ENCODE results near the gene SLC28A1. TPM values are rescaled to one million over a fixed set of nuclear protein-coding genes. Genes with fewer than 3 reads are reported as not detected.

SLC28A1 gene
- total RNA-seq, 1 experiment from 2014 or later = 0.13 TPM

GRCh38 chr15:84922530-84922929 is 38.1 kb downstream of the SLC28A1 start:
- no peak overlapping the region for H3K4me2 ChIP-seq (ENCODE audit: insufficient read depth, insufficient read length, low read length)
- H3K18ac ChIP-seq (ENCODE audit: insufficient read length, low read depth, low read length) = no peak overlapping the region
- H2BK5ac ChIP-seq (ENCODE audit: insufficient read length, low read length) = no peak overlapping the region
- H3K9me3 ChIP-seq (ENCODE audit: control insufficient read depth, low read depth, low read length) = no peaks in the 10 kb centered on the region
- H3K9me3 Mint-ChIP-seq = no peaks in the 10 kb centered on the region
- WGBS (ENCODE audit: extremely low coverage, insufficient read length, low lambda C conversion rate) = no CpG with 5 or more reads among the region's 13 CpGs
- no peak overlapping the region for H2BK120ac ChIP-seq (ENCODE audit: low read depth, low read length, poor library complexity, severe bottlenecking)
- no peaks in the 10 kb centered on the region for H3K79me2 ChIP-seq (ENCODE audit: insufficient read depth, low read length)
- H3K9ac ChIP-seq (ENCODE audit: extremely low read depth, insufficient read length, low read length) = no peak overlapping the region
- H3K4me1 Mint-ChIP-seq = peaks cover 8 to 9% of the 10 kb centered on the region in 2 experiments; a peak in 1 of 4 replicates
- H3K56ac ChIP-seq (ENCODE audit: insufficient read length, low read depth, low read length) = no peak overlapping the region
- H2BK20ac ChIP-seq (ENCODE audit: low read depth, low read length, poor library complexity, severe bottlenecking) = no peak overlapping the region
- H2AK5ac ChIP-seq (ENCODE audit: insufficient read length, low read length) = no peak overlapping the region
- no peaks in the 10 kb centered on the region for H3K4me1 ChIP-seq (ENCODE audit: insufficient read depth, low read length)
- no peak overlapping the region for H2BK15ac ChIP-seq (ENCODE audit: low read depth, low read length)
- no peak overlapping the region for H3K23ac ChIP-seq (ENCODE audit: insufficient read length, low read depth, low read length)
- H2AFZ ChIP-seq (ENCODE audit: low read length) = no peak overlapping the region
- H3K27me3 ChIP-seq (ENCODE audit: insufficient read depth, low read length) = no peaks in the 10 kb centered on the region
- peaks cover 5% of the 10 kb centered on the region; the same call in 1 of the 2 replicates for H3K27me3 Mint-ChIP-seq (ENCODE audit: low read depth)
- no peak overlapping the region for H3K27ac Mint-ChIP-seq
- H4K20me1 ChIP-seq (ENCODE audit: control insufficient read depth, insufficient read depth, insufficient read length) = no peaks in the 10 kb centered on the region
- TF ChIP-seq, protein P1, sequence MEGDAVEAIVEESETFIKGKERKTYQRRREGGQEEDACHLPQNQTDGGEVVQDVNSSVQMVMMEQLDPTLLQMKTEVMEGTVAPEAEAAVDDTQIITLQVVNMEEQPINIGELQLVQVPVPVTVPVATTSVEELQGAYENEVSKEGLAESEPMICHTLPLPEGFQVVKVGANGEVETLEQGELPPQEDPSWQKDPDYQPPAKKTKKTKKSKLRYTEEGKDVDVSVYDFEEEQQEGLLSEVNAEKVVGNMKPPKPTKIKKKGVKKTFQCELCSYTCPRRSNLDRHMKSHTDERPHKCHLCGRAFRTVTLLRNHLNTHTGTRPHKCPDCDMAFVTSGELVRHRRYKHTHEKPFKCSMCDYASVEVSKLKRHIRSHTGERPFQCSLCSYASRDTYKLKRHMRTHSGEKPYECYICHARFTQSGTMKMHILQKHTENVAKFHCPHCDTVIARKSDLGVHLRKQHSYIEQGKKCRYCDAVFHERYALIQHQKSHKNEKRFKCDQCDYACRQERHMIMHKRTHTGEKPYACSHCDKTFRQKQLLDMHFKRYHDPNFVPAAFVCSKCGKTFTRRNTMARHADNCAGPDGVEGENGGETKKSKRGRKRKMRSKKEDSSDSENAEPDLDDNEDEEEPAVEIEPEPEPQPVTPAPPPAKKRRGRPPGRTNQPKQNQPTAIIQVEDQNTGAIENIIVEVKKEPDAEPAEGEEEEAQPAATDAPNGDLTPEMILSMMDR (conservative IDR thresholded peaks at IDR 0.05) = no peak
- no peak overlapping the region for H4K5ac ChIP-seq (ENCODE audit: insufficient read length, low read depth, low read length)
- no peak overlapping the region for H4K91ac ChIP-seq (ENCODE audit: insufficient read length, low read depth, low read length)
- H4K8ac ChIP-seq (replicated peaks; ENCODE audit: insufficient read length, low read depth, low read length) = no peak overlapping the region
- H3K27ac ChIP-seq (ENCODE audit: insufficient read length, low read depth, low read length) = no peak overlapping the region
- no peaks in the 10 kb centered on the region for H3K23me2 ChIP-seq (ENCODE audit: insufficient read length, low read depth, low read length, poor library complexity, severe bottlenecking)
- H3K36me3 Mint-ChIP-seq (ENCODE audit: insufficient read depth in 1 of 3, low read depth in 3 of 3) = no peaks in the 10 kb centered on the region
- no peak overlapping the region for H3K14ac ChIP-seq (ENCODE audit: insufficient read depth, low read length)
- no peak overlapping the region for H3K4ac ChIP-seq (ENCODE audit: low read depth, low read length)
- H3K79me1 ChIP-seq (ENCODE audit: insufficient read depth, low read depth, low read length, poor library complexity, severe bottlenecking) = no peaks in the 10 kb centered on the region
- H3T11ph ChIP-seq (ENCODE audit: low read length) = no peak overlapping the region
- H2BK12ac ChIP-seq (ENCODE audit: insufficient read length, low read depth, low read length) = no peak overlapping the region
- DNase-seq = no peak
- H3K4me3 Mint-ChIP-seq = no peak overlapping the region

All from H9 (cell line).